Heart left ventricle (tissue), 13 donors: ENCODE results near the gene ARHGEF40.
A peak's percentile ranks its signal among the peaks of the same experiment; 100 is the strongest.

Experiments
- CTCF ChIP-seq, 12 donors: fragments of 200-600 bp; sonication (generic) in 4 of 12; IDR thresholded peaks; one replicate each; pipeline versions ENCODE4 v1.5.0 to v1.8.0; 2018 to 2022; ENCODE audit warnings: antibody characterized with exemption in 12 of 12, mild to moderate bottlenecking in 5 of 12
- POLR2A ChIP-seq, 2 donors: fragments of 450-650 bp; IDR thresholded peaks; one replicate each; pipeline ENCODE4 v1.6.1; 2017; ENCODE audit warnings: antibody characterized with exemption in 2 of 2, mild to moderate bottlenecking in 2 of 2, moderate library complexity in 2 of 2
- donor health status: ischemic (EF 13 %, LVEDD 7.1; RV severe dilation, severe dysfunction).
- donor health status: DM: no; HTN: yes; CAD: no.
- donor health status: DM: no; HTN: no; CAD: no.
- donor health status: ischemic (EF 25% LVEDD 6.9; RV normal size, moderate dysfunction).
- donor health status: ischemic (EF 25% LVEDD 5.7; RV mildly dilated, moderate dysfunction).
- donor health status: ischemic (EF 35%, LVEDD 5.7; RV mildly dilated, moderate dysfunction).
- donor health status: nonischemic (EF 11% LVEDD 7.7; RV severe dilation, severe dysfunction).
- donor health status: DM: yes; HTN: yes; CAD: no.
- donor health status: PGD.
- donor health status: ischemic (EF 29% LVEDD 5.4; RV normal size, mild dysfunction).
- donor health status: nonischemic (EF 23%, LVEDD 6.1; RV moderate dilation, normal function).

- TF ChIP-seq CTCF (IDR thresholded peaks at IDR 0.05) (peak in 1 of 12 donors; percentile 5), POLR2A (IDR thresholded peaks at IDR 0.05) (no peak)
Measured at GRCh38 chr14:21057803-21058675, 12.1 kb upstream of the ARHGEF40 start, which contains the start of gene RNASE8.
